ENCODE results near the gene METTL26. TPM values are rescaled to one million over a fixed set of nuclear protein-coding genes. Genes with fewer than 3 reads are reported as not detected.
"Not testable (repeated sequence)": the region's sequence is repeated elsewhere in the genome, so short reads cannot be mapped to it uniquely, and the experiment has no call there.

The METTL26 gene
- polyA plus RNA-seq, 2 of the 4 experiments (the other 2 are of a cell fraction), result 47.2 to 78.3 TPM

GRCh38 chr16:600781-601180, 35.3 kb downstream of the METTL26 start:
- peaks cover 17% of the 10 kb centered on the region for H3K9me3 ChIP-seq
- FAIRE-seq (no peak), DNase-seq (ENCODE audit: low read depth in 1 of 2, low spot score in 1 of 2) (no peak), ATAC-seq (peak; percentile 85 to 88)
- TF ChIP-seq MAFK (IDR thresholded peaks at IDR 0.05; ENCODE audit: partially characterized antibody) (no peak), ZFP36 (IDR thresholded peaks at IDR 0.05; ENCODE audit: borderline replicate concordance, partially characterized antibody) (no peak), CTCF (IDR thresholded peaks at IDR 0.05) (peak; percentile 19; the same call in 2 of the 3 replicates), NPAS2 (CRISPR knock-in tag; IDR thresholded peaks at IDR 0.05; ENCODE audit: borderline replicate concordance) (no peak), RAD21 (conservative IDR thresholded peaks at IDR 0.05 in 1 of 2, IDR thresholded peaks at IDR 0.05 in 1 of 2) (0 out of 5 replicates have a peak, but pooled peaks of 1 of the 2 experiments have one; percentile 16), FOSL2 (IDR thresholded peaks at IDR 0.05) (no peak), FOSL2 (CRISPR knock-in tag; IDR thresholded peaks at IDR 0.05) (no peak)
- H3K27ac ChIP-seq, result no peak overlapping the region
- CTCF ChIA-PET, result interaction anchor here (0.9 to 2.8 kb wide), 10 partner anchors 9 to 66 kb away, joined by 3 to 11 read pairs (median 4); partner anchors contain the start of gene METTL26
- 68% methylated on average over 7 of the region's 7 CpGs for WGBS (ENCODE audit: missing lambda C conversion rate)
- H3K4me3 ChIP-seq, result no peak overlapping the region
- no peaks in the 10 kb centered on the region for H3K4me1 ChIP-seq
- H3K4me2 ChIP-seq, result no peak overlapping the region
- POLR2A ChIA-PET, result no interaction called here

DNA sequence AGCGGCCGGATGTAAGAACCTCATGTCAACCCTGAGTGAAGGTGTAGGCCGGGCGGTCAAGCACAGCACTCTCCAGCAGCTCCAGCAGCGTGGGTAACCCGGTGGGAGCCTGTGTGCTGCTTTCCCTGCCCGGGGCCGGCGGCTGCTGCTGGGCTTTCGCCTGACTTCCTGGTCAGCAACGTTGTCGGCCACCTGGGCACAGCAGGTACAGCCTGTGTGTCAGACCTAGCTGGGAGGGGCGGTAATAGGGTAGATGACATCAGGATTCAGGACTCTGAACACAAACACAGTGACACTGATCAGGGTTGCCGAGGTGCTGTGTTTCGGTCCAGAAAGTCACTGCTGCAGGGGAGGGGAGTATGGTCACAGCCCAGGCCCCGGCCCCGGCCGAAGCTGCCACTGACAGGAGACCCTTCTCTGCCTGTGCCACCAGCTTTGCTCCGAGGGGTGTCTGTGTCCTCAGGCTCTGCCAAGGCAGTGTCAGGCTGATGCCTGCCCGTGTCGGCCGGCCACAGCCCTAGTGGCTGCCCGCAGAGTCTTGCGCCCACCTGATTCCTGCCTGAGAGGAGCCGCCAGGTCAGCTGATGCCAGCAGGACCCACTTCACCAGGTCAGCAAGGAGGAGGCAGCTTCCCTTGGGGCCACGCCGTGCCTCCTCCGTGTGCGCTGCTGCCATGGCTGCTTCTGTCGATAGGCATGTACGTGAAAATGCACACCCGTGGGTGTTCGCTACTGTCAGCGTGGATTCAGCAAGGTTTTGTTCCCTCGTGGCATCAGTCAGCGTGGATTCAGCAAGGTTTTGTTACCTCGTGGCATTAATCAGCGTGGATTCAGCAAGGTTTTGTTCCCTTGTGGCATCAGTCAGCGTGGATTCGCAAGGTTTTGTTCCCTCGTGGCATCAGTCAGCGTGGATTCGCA, 37.0 kb downstream of the METTL26 start:
- POLR2A ChIA-PET, result no interaction called here
- Histone ChIP-seq H3K4me3 (no peak overlapping the region), H3K4me2 (no peak overlapping the region), H3K9me3 (no peaks in the 10 kb centered on the region; the same call in 2 of the 3 replicates), H3K4me1 (no peaks in the 10 kb centered on the region), H3K27ac (no peak overlapping the region)
- 95% methylated on average over 42 of the region's 43 CpGs for WGBS (ENCODE audit: missing lambda C conversion rate)
- ATAC-seq, result no peak
- no peak for FAIRE-seq
- CTCF ChIA-PET, result interaction anchor here (0.6 to 2.8 kb wide), 7 partner anchors 17 to 443 kb away, joined by 3 to 11 read pairs (median 3); no protein-coding TSS in a partner anchor
- DNase-seq (ENCODE audit: low read depth in 1 of 2, low spot score in 1 of 2), result no peak
- TF ChIP-seq ZFP36 (IDR thresholded peaks at IDR 0.05; ENCODE audit: borderline replicate concordance, partially characterized antibody) (no peak), HES2 (IDR thresholded peaks at IDR 0.05) (no peak), FOSB (CRISPR knock-in tag; IDR thresholded peaks at IDR 0.05) (no peak), HOXA7 (CRISPR knock-in tag; IDR thresholded peaks at IDR 0.05) (no peak), KDM1A (IDR thresholded peaks at IDR 0.05; ENCODE audit: low read depth) (no peak), EP300 (IDR thresholded peaks at IDR 0.05) (no peak), RCOR1 (IDR thresholded peaks at IDR 0.05; ENCODE audit: low read depth, low read length) (no peak), TFCP2L1 (CRISPR knock-in tag; IDR thresholded peaks at IDR 0.05) (no peak), POLR2A (IDR thresholded peaks at IDR 0.05; ENCODE audit: low read length) (no peak), KDM5A (IDR thresholded peaks at IDR 0.05) (no peak), JUN (IDR thresholded peaks at IDR 0.05) (no peak), SMC3 (IDR thresholded peaks at IDR 0.05) (no peak), MYC (IDR thresholded peaks at IDR 0.05; ENCODE audit: borderline replicate concordance, low read length) (no peak), HOXB5 (CRISPR knock-in tag; IDR thresholded peaks at IDR 0.05) (no peak), HOXB13 (CRISPR knock-in tag; IDR thresholded peaks at IDR 0.05; ENCODE audit: low read depth) (no peak)
- TF ChIP-seq, protein P1, sequence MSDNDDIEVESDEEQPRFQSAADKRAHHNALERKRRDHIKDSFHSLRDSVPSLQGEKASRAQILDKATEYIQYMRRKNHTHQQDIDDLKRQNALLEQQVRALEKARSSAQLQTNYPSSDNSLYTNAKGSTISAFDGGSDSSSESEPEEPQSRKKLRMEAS (IDR thresholded peaks at IDR 0.05), result no peak

DNA sequence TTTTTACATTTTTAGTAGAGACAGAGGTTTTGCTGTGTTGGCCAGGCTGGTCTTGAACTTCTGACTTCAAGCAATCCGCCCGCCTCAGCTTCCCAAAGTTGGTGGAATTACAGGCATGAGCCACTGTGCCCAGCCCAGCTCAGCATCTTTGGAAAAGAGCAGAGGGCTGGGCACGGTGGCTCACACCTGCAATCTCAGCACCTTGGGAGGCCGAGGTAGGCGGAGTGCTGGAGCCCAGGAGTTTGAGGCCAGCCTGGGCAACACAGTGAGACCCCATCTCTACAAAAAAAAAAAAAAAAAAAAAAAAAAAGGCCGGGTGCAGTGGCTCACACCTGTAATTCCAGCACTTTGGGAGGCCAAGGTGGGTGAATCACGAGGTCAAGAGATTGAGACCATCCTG, 38.5 kb downstream of the METTL26 start:
- FAIRE-seq; H3K9me3 ChIP-seq; DNase-seq (ENCODE audit: low read depth in 1 of 2, low spot score in 1 of 2); H3K4me2 ChIP-seq; ATAC-seq; POLR2A ChIA-PET; H3K4me3 ChIP-seq; H3K27ac ChIP-seq: not testable (repeated sequence)
- 94% methylated on average over 6 of the region's 7 CpGs for WGBS (ENCODE audit: missing lambda C conversion rate)
- CTCF ChIA-PET, result interaction anchor here (1.3 kb wide), 1 partner anchor 29 kb away, joined by 3 read pairs; no protein-coding TSS in a partner anchor
- peaks cover 12% of the 10 kb centered on the region for H3K4me1 ChIP-seq

Measured in A549 (cell line).